Gastrocnemius medialis (tissue), 4 donors: Measurements from ENCODE around the gene NUDCD3.

Experiments
- POLR2A ChIP-seq, 2 donors: fragments of 450-650 bp; IDR thresholded peaks; one replicate each; pipeline ENCODE4 v1.6.1; 2017; ENCODE audit warnings: antibody characterized with exemption in 2 of 2, mild to moderate bottlenecking in 2 of 2, moderate library complexity in 2 of 2
- TF ChIP-seq, protein P1 (sequence below), 5 experiments: fragments of 450-650 bp in 3 of 5; fragments of 200-600 bp in 2 of 5; sonication (generic) in 2 of 5; IDR thresholded peaks in 4 of 5; conservative IDR thresholded peaks in 1 of 5; 1 replicate in 4 of 5; 2 replicates in 1 of 5; pipeline ENCODE4 v1.5.1; 2016 to 2019; ENCODE audit warnings: antibody characterized with exemption in 5 of 5, mild to moderate bottlenecking in 3 of 5, moderate library complexity in 3 of 5

DNA sequence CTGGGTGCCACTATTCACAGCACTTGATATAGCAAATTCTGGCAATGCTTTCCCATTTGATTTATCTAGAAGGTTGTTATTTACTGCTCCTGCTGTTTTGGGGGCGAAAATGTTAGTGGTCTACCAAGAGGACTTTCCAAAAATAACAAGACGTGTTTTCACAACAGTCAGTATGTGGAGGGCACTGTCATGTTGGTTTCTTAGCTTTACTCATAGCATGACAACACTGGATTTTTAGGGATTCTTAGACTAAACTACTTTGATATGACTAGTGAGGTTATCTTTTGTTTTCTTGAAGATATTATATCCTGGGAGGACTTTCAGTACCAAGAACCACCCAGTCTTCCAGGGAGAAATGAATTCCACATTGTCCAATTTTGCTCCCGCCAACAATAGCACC, 49.4 kb downstream of the NUDCD3 start:
- TF ChIP-seq, protein P1, sequence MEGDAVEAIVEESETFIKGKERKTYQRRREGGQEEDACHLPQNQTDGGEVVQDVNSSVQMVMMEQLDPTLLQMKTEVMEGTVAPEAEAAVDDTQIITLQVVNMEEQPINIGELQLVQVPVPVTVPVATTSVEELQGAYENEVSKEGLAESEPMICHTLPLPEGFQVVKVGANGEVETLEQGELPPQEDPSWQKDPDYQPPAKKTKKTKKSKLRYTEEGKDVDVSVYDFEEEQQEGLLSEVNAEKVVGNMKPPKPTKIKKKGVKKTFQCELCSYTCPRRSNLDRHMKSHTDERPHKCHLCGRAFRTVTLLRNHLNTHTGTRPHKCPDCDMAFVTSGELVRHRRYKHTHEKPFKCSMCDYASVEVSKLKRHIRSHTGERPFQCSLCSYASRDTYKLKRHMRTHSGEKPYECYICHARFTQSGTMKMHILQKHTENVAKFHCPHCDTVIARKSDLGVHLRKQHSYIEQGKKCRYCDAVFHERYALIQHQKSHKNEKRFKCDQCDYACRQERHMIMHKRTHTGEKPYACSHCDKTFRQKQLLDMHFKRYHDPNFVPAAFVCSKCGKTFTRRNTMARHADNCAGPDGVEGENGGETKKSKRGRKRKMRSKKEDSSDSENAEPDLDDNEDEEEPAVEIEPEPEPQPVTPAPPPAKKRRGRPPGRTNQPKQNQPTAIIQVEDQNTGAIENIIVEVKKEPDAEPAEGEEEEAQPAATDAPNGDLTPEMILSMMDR (IDR thresholded peaks at IDR 0.05 in 4 of 5, conservative IDR thresholded peaks at IDR 0.05 in 1 of 5): no peak
- TF ChIP-seq POLR2A (IDR thresholded peaks at IDR 0.05): no peak
